HG03521 (cell line): ENCODE results near the gene SCAF8.
A peak's percentile ranks its signal among the peaks of the same experiment; 100 is the strongest.
"Not testable (repeated sequence)": the region's sequence is repeated elsewhere in the genome, so short reads cannot be mapped to it uniquely, and the experiment has no call there.

ENCODE experiments used
- ATAC-seq: cut with Tn5 transposase; IDR thresholded peaks from one replicate; pipeline ENCODE4 v1.9.1; 2021; ENCODE audit warnings: mild to moderate bottlenecking, moderate library complexity; ENCODE audit not compliant: unreplicated experiment

The SCAF8 gene

GRCh38 chr6:154733626-154734382 is 588 bp downstream of the SCAF8 start:
- ATAC-seq = peak; percentile 62

DNA sequence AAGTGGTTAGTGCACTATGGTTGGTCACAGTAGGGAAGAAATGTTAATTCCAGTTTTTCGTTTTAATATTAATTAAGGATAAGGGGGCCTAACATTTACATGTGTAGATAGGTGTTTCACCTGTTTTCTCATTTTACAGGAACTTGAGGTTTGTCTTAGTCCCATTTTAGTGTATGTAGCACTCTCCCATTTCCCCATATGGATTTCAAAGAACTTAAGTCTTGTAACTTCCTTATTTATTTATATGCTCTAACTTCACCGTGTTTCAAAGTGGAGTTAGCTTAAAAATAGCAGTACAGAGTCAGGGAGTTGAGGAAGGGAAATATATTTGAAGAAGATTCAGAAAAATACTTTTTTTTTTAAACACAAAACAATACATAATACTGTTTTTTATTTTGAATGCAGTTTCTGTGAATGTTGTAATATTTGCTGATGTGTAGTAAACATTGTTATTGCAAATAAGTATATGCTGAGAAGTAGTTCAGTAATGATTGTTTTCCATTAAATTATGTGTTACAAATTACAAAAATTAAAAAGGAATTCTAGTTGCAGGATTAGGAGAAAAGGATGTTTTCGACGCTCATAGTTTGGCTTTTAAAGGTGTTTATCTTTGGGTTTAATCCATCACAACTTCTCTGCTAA is 3.5 kb downstream of the SCAF8 start:
- ATAC-seq = no peak

- ATAC-seq = no peak
Observed at GRCh38 chr6:154737424-154737823, 4.2 kb downstream of the SCAF8 start.

- no peak for ATAC-seq
Observed at GRCh38 chr6:154738551-154738961, 5.3 kb downstream of the SCAF8 start.

GRCh38 chr6:154740658-154741057 is 7.4 kb downstream of the SCAF8 start:
- ATAC-seq = no peak

- no peak for ATAC-seq
Observed at GRCh38 chr6:154742891-154743290, 9.7 kb downstream of the SCAF8 start.

DNA sequence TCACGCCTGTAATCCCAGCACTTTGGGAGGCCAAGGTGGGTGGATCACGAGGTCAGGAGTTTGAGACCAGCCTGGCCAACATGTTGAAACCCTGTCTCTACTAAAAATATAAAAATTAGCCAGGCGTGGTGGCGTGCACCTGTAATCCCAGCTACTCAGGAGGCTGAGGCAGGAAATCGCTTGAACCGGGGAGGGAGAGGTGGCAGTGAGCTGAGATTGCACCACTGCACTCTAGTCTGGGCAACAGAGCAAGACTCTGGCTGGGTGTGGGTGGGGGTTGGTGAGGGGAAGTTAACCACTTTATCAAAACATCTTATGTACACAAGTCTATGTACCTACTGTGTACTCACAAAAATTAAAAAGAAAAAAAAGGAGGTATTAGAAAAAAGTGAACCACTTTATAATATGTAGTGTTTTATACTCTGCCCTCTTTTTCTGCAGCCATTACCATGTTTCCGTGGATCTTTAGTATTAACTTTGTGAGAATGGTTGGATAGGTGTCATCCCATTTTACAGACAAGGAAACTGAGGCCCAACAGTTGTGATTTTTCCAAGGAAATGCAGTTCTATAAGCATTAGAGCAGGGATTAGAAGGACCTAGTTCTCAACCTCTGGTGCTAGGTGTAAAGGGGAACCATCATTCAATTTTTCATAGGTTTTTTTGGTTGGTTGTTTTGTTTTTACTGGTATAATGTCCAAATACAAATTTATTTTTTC is 11.0 kb downstream of the SCAF8 start:
- not testable (repeated sequence) for ATAC-seq

- ATAC-seq = no peak
Observed at GRCh38 chr6:154745243-154745642, 12.0 kb downstream of the SCAF8 start.

GRCh38 chr6:154749341-154749740 is 16.1 kb downstream of the SCAF8 start:
- no peak for ATAC-seq

GRCh38 chr6:154751011-154751800 is 18.0 kb downstream of the SCAF8 start:
- ATAC-seq = no peak

- ATAC-seq = no peak
Observed at GRCh38 chr6:154752022-154752421, 18.8 kb downstream of the SCAF8 start.

DNA sequence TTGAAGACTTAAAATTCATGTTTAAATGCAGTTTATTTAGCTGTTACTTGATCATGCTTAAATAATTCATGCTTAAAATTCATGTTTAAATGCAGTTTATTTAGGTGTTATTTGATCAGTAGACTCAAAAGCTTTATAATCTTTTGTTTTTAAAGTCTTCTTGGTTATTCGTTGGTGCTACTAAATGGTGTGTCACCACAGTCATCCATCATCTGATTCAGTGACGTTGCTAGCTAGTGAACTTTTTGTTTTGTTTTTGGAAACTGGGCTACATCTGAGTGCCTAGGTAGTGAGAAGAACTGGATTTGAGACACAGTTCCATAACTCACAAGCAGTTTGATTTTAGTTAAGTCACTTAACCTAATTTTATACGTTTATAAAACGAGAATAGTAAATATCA is 20.9 kb downstream of the SCAF8 start:
- no peak for ATAC-seq

DNA sequence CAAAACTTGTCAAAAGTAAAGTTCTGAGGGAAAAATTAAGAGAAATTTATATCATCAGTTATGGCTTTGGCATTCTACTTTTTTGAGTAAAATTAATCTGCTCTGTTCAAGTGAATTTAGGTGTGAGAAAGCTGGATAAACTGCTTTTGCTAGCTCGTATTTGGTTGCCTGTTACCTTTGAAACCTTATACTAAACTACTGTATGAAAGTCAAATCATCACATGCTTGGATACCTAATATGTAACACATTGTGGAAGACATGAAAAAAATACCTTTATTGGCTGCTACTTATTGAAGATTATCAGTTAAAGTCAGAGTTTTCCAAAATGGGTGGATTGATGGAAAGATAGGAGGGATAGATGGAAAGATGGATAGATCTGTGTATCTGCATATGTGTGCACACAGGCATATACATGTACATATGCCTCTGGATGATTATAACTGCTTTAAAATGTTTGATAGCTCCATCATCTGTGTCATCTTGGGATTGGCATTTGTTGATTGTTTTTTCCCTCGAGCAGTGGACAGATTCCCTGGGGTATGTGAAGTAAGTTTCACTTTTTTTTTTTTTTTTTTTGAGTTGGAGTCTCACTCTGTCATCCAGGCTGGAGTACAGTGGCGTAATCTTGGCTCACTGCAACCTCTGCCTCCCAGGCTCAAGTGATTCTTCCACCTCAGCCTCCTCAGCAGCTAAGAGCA is 24.3 kb downstream of the SCAF8 start:
- no peak for ATAC-seq

- ATAC-seq = no peak
Observed at GRCh38 chr6:154758125-154758524, 24.9 kb downstream of the SCAF8 start.

GRCh38 chr6:154763650-154764049 is 30.4 kb downstream of the SCAF8 start:
- ATAC-seq = no peak

DNA sequence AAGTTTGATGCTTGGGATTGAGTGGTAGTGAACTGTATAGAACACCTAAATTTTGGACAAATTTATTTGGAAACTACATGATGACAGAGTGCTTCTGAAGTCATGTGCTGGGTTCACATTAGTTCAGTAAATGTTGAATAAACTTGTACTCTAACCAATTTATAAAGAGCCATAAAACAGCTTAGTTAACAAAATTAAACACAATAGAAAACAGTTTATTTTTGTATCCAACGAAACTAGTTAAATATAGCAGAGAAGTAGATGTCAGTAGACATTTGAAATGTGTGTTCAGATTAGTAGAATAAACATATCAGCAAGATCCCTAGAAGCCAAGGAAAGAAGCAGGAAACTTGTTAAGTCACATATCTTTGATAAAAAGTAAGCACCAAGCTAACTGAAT is 32.1 kb downstream of the SCAF8 start:
- no peak for ATAC-seq

DNA sequence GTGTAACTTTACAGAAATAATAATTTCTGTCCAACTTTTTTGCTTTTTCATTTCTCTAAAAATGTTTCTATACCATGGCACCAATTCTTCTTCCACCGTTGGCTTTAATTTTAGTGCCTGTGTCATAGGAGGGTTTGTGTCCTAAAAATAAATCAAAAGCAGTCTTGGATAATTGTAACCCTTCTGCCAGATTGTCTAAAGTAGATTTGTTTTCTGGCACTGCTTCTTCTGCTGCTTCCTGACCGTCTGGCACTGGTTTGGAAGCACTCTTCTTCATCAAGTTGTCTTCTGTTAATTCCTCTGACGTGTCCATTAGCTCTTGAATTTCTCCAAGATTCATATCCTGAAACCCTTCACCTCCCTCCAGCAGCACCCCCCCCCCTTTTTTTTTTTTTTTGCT is 33.1 kb downstream of the SCAF8 start:
- ATAC-seq = no peak

GRCh38 chr6:154767003-154767723 is 33.9 kb downstream of the SCAF8 start:
- ATAC-seq = no peak

GRCh38 chr6:154768280-154768679 is 35.1 kb downstream of the SCAF8 start:
- ATAC-seq = no peak

GRCh38 chr6:154773610-154774089 is 40.4 kb downstream of the SCAF8 start:
- ATAC-seq = peak; percentile 89
